NCI-H1092 treated with DMSO at 0.1 percent for 48 hours (cell line): ENCODE data around the gene ASTN2.
"Not testable (repeated sequence)": the region's sequence is repeated elsewhere in the genome, so short reads cannot be mapped to it uniquely, and the experiment has no call there.

ENCODE experiments used
- DNase-seq: peaks from one replicate; lab custom pipeline; 2025; lab: John Stamatoyannopoulos, UW

The ASTN2 gene

DNA sequence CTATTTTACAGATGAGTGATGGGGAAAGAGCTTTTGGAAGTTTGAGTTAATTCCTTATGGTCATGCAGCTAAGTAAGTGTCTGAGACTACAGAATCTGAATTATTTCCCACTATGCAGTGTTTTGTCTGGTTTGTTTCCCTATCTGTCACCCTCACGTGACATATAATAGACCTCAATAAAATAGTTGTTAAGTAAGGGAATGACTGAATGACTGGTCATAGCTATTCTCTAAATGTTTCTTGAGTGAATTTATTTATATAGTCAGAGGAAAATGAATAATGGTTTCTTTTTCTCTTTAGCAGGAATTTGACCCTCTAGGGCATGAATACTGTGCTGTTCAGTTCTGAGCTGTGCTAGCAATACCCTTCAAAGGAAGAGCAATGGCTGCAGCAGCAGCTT lies 717.5 kb downstream of the ASTN2 start:
- DNase-seq = no peak

- DNase-seq = no peak
Measured at GRCh38 chr9:116695438-116695837, 719.4 kb downstream of the ASTN2 start.

DNA sequence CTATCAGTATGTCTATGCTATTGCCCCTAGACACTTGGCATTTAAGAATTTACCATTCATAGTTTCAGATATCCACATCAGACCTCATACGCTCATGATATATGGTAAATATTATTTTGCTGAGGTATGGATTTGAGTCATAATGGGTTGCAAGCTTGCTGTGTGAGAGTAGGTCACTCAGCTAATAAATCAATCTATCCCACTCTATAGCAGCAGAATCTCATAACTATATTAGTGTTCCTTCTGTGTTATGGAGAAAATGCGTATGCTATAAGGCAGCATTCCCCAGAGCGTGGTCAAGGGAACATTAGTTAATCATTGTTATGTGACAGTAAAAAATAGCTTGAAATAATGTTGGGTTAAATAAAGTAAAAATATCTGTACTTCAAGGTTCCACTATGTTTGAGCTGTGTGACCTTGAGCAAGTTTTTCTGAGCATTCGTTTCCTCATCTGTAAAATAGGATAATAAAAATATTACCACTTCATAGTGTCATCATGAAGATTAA lies 720.0 kb downstream of the ASTN2 start:
- no peak for DNase-seq

DNA sequence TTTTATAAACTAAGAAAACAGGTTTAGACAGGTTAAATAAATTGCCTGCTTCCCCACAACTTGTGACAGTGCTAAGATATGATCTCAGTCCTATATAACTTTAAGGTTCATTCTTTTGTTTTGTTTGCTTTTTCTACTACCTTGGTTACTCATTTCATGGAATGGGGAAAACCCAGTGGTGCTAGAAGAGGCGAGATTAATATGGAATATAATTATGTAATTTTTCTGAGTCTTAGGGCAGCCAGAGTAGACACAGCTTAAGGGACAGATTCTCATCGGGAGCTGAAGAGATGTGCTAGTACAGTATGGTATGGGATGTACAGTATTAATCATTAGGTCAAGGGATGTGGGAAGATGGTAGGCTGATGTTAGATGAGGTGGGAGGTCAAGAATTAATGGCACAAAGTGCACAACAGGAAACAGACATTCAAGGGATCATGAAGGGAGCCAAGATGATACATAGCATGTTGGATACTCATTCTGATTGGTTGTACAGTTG lies 721.6 kb downstream of the ASTN2 start:
- no peak for DNase-seq

DNA sequence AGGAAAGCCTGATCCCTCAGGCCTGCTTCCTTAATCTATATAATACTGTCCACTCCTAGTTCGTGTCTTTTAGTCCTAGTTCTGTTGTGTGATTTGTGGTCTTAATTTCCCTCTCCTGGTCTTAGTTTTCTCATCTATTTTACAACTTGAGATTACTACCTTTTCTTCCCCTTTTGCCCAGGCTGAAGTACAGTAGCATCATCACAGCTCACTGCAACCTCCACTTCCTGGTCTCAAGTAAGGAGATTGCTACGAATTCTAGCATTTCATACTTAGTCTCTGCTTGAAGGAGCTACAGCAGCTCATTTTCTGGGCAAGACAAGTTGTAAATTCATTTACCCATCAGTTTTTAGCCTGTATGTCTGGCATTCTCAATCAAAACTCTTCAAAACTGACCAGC lies 722.2 kb downstream of the ASTN2 start:
- DNase-seq = no peak

DNA sequence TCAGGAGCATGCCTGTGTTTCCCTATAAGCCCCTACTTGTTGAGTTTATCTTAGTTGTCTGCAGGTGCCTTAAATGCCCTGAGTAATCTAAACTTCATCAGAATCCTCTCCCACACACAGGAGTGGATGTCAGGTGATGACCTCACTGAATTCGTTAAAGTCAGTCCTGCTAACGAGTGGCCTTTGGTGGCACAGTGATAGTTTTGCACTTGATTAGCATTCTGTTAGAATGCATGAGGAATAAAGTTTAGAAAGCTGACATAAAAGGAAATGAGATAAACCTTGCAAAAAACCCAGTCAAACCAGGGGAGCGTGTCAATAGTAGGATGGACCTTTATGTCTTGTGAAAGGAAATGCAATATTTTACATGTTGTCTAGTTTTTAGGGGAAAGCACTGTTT lies 723.2 kb downstream of the ASTN2 start:
- DNase-seq = no peak

- not testable (repeated sequence) for DNase-seq
Measured at GRCh38 chr9:116690805-116691204, 724.1 kb downstream of the ASTN2 start.

DNA sequence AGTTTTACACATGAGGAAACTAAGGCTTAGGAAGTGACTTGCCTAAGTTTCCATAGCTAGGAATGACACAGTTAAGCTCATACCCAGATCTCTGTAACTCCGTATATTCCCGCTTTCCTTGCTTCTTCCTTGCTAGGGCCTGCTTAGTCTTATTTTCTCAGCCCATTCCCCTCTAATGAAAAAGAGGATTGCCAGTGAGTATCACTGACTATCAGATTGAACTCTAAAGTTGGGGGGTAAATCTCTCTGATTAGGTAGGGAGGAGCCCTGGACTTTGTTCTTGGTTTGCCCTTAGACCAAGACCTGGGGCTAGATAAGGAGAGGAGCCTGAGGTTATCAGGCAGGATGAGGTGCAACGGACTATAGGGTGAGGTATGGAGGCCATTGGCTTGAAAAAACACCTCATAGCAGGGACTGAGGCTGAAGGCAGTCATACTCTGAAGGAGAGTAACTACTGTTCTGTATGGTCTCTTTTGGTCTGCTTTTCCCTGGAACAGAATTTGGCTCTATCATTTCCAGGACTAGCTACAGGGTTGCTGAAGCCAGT lies 725.3 kb downstream of the ASTN2 start:
- DNase-seq = no peak

DNA sequence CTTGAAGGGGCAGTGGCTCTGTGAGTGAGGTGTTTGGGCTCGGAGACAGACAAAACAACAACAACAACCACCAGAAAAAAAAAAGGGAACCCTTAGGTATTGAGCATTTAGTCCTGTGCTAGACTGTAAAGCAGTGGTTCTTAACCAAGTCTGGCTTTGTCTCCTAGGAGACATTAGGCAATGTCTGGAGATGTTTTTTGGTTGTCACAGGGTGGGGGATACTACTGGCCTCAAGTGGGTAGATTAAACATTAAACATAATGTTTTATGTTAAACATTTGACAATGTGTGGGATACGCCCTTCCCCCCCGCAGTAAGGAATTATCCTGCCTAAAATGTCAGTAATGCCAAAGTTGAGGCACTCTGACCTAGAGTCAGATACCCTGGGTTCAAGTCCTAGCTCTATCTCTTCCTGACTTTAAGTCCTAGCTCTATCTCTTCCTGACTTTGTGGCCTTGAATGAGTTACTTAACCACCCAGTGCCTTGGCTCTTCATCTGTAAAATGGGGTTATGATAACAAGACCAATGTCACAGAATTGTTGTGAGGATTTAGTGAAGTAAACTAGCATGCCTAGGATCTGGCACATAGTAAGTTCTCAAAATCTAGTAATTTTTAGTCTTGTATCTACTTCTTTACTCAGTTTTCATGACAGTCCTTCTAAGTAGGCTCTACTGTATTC lies 725.9 kb downstream of the ASTN2 start:
- no peak for DNase-seq

DNA sequence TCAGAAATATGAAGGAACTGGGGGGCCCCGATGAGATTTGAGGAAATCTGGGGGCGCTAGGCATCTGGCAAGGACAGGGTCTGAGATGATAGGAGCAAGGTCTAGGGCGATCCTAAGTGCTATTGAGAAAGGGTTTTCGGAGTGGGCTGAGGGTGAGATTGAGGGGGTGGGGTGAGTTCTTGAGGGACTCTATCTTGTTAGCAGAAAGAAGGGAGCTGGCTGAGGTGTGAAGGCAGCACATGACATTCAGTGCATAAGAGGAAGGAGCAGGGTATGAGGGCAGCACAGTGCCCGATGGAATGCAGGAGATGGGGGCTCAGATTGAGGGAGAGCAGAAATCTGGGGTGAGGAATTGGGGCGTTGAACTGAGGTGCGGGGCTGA lies 727.1 kb downstream of the ASTN2 start:
- DNase-seq = peak; percentile 22

DNA sequence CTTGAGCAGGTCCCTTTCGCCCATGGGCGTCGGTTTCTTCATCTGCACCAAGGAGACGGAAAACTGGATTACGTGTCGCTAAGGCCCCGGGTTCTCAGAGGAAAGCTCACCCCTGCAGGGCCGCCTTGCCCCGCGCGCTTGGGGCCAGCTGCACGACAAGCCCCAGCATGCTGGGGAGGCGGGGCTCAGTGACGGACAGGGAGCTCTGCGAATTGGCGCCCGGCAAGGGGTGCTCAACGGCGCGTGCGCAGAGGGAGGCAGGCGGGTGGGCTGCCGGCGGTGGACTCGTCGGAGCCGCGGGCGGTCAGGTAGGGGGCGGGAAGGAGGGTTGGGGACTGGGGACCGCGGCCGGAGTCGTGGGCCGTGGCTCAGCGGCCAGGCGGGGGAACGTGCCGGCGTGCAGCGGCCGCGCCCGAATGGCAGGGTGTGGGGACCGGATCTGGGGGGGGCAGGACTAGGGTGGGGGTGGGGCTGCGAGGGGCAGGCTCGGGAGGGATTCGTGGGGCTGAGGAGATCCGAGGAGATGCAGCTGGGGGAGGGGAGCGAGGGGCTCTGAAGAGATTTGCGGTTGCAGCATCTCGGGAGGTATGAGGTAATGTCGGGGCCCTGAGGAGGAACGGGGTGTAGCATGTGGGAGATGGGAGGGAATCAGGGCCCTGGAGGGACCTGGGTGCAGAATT lies 727.6 kb downstream of the ASTN2 start, which contains the start of gene TRIM32:
TRIM32 (plus strand) TSS at position 232 of the 680 bp plus-strand sequence. CDS start 10,438 bp downstream, outside the sequence.
- DNase-seq = peak; percentile 91

DNA sequence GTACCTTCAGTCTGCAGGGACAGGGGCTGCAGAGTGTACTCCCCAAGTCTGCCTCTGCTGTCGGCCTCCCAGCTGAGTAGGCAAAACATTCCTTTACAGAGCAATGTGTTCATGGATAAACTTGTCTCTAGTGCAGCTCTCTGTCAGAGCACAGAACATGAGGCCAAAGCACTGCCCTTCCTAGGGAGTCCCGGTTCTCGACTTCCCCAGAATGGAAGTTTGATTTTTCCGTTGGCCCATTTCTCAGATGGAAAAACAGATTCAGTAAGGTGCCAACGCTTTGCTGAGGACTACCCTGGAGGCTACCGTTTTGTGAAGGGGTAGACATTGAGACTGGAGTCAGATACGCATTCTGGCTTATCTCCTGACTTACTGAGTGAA lies 728.2 kb downstream of the ASTN2 start:
- DNase-seq = no peak

- DNase-seq = no peak
Measured at GRCh38 chr9:116686135-116686534, 728.7 kb downstream of the ASTN2 start.

GRCh38 chr9:116685166-116685565 lies 729.7 kb downstream of the ASTN2 start:
- no peak for DNase-seq

DNA sequence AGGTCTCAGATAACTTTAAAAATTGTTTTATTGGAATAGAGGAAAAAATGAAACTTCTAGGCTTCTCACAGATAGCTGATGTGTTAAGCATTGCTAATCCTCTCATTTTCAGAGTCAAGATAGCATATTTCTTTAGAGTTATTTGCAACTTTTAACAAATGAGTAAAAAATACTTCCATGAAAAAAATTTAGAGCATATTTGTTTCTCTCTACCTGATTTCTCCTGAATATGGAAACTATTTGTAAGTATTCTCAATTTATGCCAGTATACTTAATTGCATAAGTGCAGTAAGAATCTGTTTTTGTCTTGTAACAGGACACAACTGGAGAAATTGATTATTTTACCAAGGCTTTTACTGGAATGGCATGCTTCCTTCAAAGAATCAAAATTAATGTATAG lies 731.3 kb downstream of the ASTN2 start:
- no peak for DNase-seq

GRCh38 chr9:116674210-116674980 lies 740.5 kb downstream of the ASTN2 start:
- no peak for DNase-seq

DNA sequence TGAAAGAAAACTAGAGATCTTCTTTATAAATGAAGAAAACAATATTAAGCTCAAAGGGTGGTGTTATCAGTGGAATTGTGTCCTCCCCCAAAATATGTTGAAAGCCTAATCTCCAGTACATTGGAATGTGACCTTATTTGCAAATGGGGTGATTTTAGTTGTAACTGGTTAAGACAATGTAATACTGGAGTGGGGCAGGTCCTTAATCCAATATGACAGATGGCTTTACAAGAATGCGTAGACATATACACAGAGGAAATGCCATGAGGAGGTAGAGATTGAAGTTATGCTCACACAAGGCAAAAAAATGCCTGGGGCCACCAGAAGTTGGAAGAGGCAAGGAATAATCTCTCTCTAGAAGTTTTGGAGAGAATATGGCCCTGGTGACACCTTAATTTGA lies 741.5 kb downstream of the ASTN2 start:
- no peak for DNase-seq

GRCh38 chr9:116671605-116672004 lies 743.3 kb downstream of the ASTN2 start:
- no peak for DNase-seq

DNA sequence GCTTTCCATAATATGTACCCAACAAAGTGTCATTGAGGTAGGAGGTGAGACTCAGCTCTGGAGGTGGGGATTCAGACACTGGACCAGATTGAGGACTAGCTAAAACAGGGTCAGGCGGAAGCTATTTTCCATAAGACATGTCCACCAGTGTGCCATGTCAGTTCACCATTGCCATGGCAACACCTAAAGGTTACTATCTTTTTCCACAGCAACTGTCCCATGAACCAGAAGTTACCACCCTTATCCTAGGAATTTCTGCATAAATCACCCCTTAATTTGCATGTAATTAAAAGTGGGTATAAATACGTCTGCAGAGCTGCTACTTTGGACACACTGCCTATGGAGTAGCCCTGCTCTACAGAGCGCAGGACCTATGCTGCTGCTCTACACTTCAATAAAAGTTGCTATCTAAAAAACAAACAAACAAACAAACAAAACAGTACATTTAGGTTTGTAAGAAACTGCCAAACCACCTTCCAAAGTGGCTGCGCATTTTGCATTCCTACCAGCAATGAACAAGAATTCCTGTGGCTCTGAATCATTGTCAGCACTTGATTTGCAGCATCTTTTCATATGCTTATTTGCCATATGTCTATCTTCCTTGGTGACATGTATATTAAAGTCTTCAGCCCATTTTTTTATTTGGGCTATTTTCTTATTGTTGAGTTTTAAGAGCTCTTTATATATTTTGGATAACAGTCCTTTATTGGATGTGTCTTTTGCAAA lies 745.7 kb downstream of the ASTN2 start:
- no peak for DNase-seq

DNA sequence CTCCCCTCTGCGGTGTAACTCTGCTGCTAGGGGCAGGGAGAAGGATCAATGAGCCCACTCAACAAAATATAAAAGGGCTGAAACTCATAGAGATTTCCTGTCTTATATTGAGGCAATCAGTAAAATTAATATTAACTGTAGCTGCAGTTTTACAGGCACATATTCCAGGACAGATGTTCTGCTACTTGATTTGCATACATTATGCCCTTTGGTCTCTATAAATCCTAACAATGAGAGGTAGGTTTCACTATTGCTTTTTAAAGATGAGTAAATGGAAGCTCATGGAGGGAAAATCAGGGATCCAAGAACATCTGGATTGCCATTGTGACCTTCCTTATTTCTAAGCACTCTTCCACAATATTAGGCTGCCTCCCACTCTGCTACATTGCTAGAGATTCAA lies 751.3 kb downstream of the ASTN2 start:
- no peak for DNase-seq

GRCh38 chr9:116662646-116663310 lies 752.1 kb downstream of the ASTN2 start:
- no peak for DNase-seq
